Measurements from ENCODE around the gene ABTB1. TPM values are rescaled to one million over a fixed set of nuclear protein-coding genes. Genes with fewer than 3 reads are reported as not detected.
A peak's percentile ranks its signal among the peaks of the same experiment; 100 is the strongest.

The ABTB1 gene
- total RNA-seq, 1 donor from 2014 or later, result 61.7 TPM

DNA sequence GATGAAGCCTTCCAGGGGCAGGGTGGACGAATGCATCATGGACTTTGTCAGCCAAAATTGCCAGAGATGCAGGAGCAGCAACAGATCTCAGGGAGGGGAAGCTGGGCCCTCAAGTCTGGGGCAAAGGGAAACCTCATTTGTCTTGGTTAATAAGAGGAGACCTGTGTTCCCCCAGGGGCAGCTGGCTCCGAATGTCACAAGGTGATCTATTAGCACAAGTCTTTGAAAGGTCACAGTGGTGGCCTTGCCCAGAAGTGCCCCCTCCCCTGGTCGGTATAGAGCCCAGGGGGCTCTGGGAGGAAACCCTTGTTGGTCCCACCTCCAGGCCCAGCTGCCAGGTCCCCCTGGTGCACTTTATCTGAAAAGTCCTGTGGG lies 46.2 kb downstream of the ABTB1 start:
- no peak for DNase-seq (ENCODE audit: low spot score in 2 of 2)
- Histone ChIP-seq H3K36me3 (peaks cover 0 to 4% of the 10 kb centered on the region in 2 donors), H3K27ac (no peak overlapping the region), H3K4me1 (peaks cover 6 to 8% of the 10 kb centered on the region in 2 donors), H3K27me3 (no peaks in the 10 kb centered on the region), H3K4me3 (no peak overlapping the region), H3K9me3 (no peaks in the 10 kb centered on the region)
- TF ChIP-seq, protein P1, sequence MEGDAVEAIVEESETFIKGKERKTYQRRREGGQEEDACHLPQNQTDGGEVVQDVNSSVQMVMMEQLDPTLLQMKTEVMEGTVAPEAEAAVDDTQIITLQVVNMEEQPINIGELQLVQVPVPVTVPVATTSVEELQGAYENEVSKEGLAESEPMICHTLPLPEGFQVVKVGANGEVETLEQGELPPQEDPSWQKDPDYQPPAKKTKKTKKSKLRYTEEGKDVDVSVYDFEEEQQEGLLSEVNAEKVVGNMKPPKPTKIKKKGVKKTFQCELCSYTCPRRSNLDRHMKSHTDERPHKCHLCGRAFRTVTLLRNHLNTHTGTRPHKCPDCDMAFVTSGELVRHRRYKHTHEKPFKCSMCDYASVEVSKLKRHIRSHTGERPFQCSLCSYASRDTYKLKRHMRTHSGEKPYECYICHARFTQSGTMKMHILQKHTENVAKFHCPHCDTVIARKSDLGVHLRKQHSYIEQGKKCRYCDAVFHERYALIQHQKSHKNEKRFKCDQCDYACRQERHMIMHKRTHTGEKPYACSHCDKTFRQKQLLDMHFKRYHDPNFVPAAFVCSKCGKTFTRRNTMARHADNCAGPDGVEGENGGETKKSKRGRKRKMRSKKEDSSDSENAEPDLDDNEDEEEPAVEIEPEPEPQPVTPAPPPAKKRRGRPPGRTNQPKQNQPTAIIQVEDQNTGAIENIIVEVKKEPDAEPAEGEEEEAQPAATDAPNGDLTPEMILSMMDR (IDR thresholded peaks at IDR 0.05), result no peak
- intact Hi-C loops (cut with DNase I), result no loop called here

DNA sequence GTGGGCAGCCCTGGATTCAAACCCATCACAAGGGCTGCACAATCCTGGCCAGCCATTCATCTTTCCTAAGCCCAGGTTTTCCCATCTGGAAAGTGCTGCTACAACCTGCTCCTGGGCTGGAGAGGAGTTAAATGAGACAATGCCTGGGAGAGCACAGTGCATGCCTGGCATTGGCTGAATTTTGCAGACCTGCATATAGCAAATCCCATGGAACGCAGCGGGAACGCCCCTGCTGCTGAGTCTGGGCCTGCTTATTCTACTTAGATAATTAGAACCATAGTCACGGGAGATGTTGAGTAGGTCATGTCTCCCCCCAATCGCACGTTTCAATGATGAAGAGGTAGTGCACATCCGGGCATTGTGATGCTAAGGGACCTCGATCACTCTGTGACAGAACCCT lies 46.6 kb downstream of the ABTB1 start:
- H3K4me3 ChIP-seq, result no peak overlapping the region
- H3K27ac ChIP-seq, result no peak overlapping the region
- H3K4me1 ChIP-seq, result peaks cover 6% of the 10 kb centered on the region in 2 donors
- H3K36me3 ChIP-seq, result peaks cover 0 to 4% of the 10 kb centered on the region in 2 donors
- no peaks in the 10 kb centered on the region for H3K9me3 ChIP-seq
- TF ChIP-seq, protein P1 (IDR thresholded peaks at IDR 0.05), result no peak
- H3K27me3 ChIP-seq, result no peaks in the 10 kb centered on the region
- no peak for DNase-seq (ENCODE audit: low spot score in 2 of 2)
- intact Hi-C loops (cut with DNase I), result no loop called here

DNA sequence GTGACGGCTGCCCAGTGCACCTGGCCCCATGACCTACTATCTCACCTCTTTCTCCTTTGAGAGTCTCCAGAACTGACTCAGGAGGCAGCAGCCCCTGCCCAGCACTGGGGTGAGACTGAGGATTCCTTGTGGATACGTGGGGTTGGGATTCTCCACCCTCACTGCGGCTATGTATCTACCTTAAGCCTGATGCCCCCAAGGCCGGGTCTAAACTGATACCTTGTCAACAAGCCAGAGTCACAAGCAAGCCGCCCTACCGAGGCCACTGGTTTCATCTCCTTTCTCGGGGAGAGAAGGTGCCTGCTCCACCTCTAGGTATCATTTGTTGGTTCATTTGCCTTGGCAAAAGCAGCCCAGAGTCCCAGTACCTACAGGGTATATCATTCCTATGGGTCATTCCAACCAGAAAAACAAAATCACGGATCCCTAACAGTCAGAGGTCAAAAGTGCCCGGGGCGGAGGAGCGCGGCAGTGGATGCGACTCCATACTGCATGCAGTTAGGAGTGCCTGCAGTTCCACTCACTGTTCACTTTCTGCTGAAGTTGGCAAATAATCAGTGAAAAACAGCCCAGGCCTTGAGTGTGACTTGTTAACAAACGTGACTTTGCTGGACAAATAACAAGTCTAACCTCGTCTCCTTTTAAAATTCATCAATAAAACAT lies 47.5 kb downstream of the ABTB1 start:
- TF ChIP-seq, protein P1 (IDR thresholded peaks at IDR 0.05), result no peak

DNA sequence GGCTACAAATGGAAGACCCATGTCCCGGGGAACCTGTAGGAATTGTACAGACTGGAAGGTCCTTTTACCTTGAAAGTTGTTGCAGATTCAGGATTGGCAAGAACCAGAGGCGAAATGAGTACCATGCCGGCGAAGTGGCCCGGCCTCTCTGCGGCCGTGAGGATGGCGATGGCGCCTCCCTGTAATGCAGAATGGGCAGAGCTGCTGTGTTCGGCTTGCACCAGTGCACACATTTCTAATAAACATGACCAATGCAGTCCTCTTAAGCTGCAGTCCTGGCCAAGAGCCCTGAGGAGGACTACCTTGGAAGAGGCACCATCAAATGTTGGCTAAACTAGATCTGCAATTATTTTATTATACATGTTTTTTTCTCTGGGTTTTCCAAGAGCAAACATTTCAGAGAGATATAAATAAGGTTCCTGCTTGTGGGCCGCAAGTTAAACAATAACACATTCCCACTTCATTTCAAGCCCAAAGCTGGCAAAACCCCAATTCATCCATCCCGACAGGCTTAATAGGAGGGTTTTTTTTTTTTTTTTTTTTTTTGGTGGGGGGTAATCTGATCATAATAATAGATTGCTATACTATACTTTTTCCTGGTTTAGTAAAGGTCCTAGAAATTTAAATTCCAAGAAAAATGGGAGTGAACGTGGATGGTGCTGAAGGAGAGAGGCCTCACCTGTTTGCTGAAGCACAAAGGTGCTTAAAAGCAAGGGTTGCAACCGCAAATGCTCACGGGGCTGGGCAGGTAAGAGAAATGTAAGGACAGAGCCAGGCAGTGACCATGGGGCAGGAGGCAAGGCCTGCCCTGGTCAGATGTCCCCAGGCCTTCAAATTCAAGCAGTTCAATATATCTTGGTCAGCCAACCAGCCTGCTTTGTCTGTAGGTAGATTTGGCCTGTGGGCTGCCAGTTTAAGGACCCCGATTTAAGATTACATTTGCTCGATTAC lies 48.5 kb downstream of the ABTB1 start:
- Histone ChIP-seq H3K4me1 (peaks cover 0 to 6% of the 10 kb centered on the region in 2 donors), H3K27ac (no peak overlapping the region), H3K36me3 (peaks cover 0 to 4% of the 10 kb centered on the region in 2 donors), H3K9me3 (no peaks in the 10 kb centered on the region), H3K4me3 (no peak overlapping the region), H3K27me3 (no peaks in the 10 kb centered on the region)
- intact Hi-C loops (cut with DNase I), result no loop called here
- TF ChIP-seq, protein P1 (IDR thresholded peaks at IDR 0.05), result no peak
- no peak for DNase-seq (ENCODE audit: low spot score in 2 of 2)

More for the DNA sequence above, 47.5 kb downstream of the ABTB1 start:
- Histone ChIP-seq H3K27ac (no peak overlapping the region), H3K27me3 (no peaks in the 10 kb centered on the region), H3K4me3 (no peak overlapping the region), H3K9me3 (no peaks in the 10 kb centered on the region), H3K4me1 (peaks cover 3 to 6% of the 10 kb centered on the region in 2 donors), H3K36me3 (peaks cover 0 to 4% of the 10 kb centered on the region in 2 donors)
- intact Hi-C loops (cut with DNase I), result no loop called here
- no peak for DNase-seq (ENCODE audit: low spot score in 2 of 2)

DNA sequence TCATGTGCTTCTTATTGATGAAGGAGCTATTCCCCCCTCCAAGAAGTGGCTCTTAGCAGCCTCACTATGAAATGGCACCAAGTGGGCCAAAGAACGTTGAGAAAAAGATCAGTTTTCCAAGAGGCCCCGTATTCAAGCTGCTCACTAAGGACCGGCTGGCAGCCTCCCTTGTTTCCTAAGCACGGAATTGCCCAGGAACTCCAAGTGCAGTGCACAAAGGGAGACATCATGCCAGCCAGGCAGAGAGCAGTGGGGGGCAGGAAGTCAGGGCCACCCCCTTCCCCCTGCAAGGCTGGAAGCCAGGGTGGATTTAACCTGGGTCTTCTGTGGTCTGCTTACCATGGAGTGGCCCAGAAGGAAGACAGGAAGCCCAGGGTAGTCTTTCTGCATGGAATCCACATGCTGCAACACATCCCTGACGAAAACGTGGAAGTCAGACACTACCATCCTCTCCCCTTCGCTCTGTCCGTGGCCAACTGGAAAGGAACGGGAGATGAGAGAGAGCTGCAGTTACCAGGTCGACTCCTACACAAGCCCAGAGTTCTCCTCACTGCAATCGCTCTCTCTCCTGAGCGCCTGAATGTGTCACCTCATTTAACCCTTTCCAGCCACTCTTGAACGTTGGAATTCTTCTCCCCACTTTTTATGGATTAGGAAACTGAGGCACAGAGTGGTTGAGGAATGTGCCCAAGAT lies 49.5 kb downstream of the ABTB1 start:
- peaks cover 0 to 6% of the 10 kb centered on the region in 2 donors for H3K4me1 ChIP-seq

More for the DNA sequence above, 49.5 kb downstream of the ABTB1 start:
- TF ChIP-seq, protein P1 (IDR thresholded peaks at IDR 0.05), result no peak
- DNase-seq (ENCODE audit: low spot score in 2 of 2), result no peak
- H3K4me3 ChIP-seq, result no peak overlapping the region
- H3K27me3 ChIP-seq, result no peaks in the 10 kb centered on the region
- intact Hi-C loops (cut with DNase I), result no loop called here
- H3K36me3 ChIP-seq, result peaks cover 0 to 4% of the 10 kb centered on the region in 2 donors
- peak overlapping the region in 1 of 2 donors; percentile 11 for H3K27ac ChIP-seq
- no peaks in the 10 kb centered on the region for H3K9me3 ChIP-seq
